Psoas muscle (tissue), 8 donors: ENCODE results near the gene SLC5A5. TPM values are rescaled to one million over a fixed set of nuclear protein-coding genes. Genes with fewer than 3 reads are reported as not detected.

Experiments used
- ATAC-seq, 4 donors: fragments of 200-7000 bp; cut with Tn5 transposase; one replicate each; pipeline ENCODE4 v1.9.1; 2020; ENCODE audit warnings: moderate library complexity in 3 of 4, mild to moderate bottlenecking in 2 of 4
- DNase-seq, 2 donors: peaks; one replicate each; pipeline ENCODE4 v3.0.0-alpha.2; 2020
- H3K27ac ChIP-seq: fragments of 200-600 bp; one replicate; pipeline ENCODE4 v1.8.0; 2022
- H3K27me3 ChIP-seq, 3 donors: fragments of 200-600 bp in 1 of 3; one replicate each; pipeline versions ENCODE4 v1.6.1 to v1.8.0; 2013 to 2022; ENCODE audit warnings: low read length in 2 of 3, mild to moderate bottlenecking in 2 of 3, moderate library complexity in 1 of 3; ENCODE audit not compliant: insufficient read depth in 3 of 3
- H3K36me3 ChIP-seq, 2 donors: fragments of 200-600 bp in 1 of 2; one replicate each; pipeline versions ENCODE4 v1.6.1 to v1.8.0; 2013 to 2022; ENCODE audit warnings: low read depth in 1 of 2, mild to moderate bottlenecking in 1 of 2, moderate library complexity in 1 of 2; ENCODE audit not compliant: insufficient read depth in 1 of 2
- H3K4me1 ChIP-seq: fragments of 200-600 bp; one replicate; pipeline ENCODE4 v1.8.0; 2022
- H3K4me3 ChIP-seq: fragments of 200-600 bp; one replicate; pipeline ENCODE4 v1.8.0; 2022; ENCODE audit warnings: mild to moderate bottlenecking
- H3K9me3 ChIP-seq: fragments of 200-600 bp; one replicate; pipeline ENCODE4 v1.8.0; 2022
- WGBS, 3 donors: extraction: QIAGEN DNeasy Blood & Tissue Kit; methylation state at CpG; one replicate each; pipeline versions ENCODE4 v1.1.6 to v1.1.7; 2013; 5-methylcytosine and 5-hydroxymethylcytosine counted together
- intact Hi-C, 2 donors: fragments of 100-400 bp; cut with DNase I; formaldehyde crosslinking; loops; one replicate each; pipeline versions ENCODE4 v1.11.0 to v1.14.2; 2022
- polyA plus RNA-seq, 3 donors: library from polyadenylated mRNA; stranded (reverse); fragments of 200-250 nt; gene quantifications; one replicate each; pipeline ENCODE4 v1.2.3, GENCODE V29; 2013
- total RNA-seq, 4 donors: library from RNA; stranded (reverse); fragmentation: NEBNext Ultra II Directional in 2 of 4; extraction: Animal tissue kit (Norgen Biotek cat#: 25700) in 2 of 4; gene quantifications; one replicate each; pipeline versions ENCODE4 v1.2.1 to v1.2.4, GENCODE V29; 2021 to 2023
- TF ChIP-seq, protein P1 (sequence below): fragments of 200-600 bp; IDR thresholded peaks from one replicate; pipeline ENCODE4 v1.8.0; 2022; ENCODE audit warnings: antibody characterized with exemption
- donor health status: healthy with polysubstance abuse.
- donor health status: DM: no; HTN: no; CAD: no; lungs with moderate emphysema.
- donor health status: Bipolar disorder and iron deficiency.
- donor health status: healthy.
- donor health status: DM: yes; HTN: yes; CAD: no.
- donor health status: DM: no; HTN: no; CAD: no.
- donor health status: DM: no; HTN: no; CAD: no.
- donor health status: DM: yes; HTN: yes; CAD: no.

SLC5A5 gene
- total and polyA plus RNA-seq, 7 donors, result not detected

DNA sequence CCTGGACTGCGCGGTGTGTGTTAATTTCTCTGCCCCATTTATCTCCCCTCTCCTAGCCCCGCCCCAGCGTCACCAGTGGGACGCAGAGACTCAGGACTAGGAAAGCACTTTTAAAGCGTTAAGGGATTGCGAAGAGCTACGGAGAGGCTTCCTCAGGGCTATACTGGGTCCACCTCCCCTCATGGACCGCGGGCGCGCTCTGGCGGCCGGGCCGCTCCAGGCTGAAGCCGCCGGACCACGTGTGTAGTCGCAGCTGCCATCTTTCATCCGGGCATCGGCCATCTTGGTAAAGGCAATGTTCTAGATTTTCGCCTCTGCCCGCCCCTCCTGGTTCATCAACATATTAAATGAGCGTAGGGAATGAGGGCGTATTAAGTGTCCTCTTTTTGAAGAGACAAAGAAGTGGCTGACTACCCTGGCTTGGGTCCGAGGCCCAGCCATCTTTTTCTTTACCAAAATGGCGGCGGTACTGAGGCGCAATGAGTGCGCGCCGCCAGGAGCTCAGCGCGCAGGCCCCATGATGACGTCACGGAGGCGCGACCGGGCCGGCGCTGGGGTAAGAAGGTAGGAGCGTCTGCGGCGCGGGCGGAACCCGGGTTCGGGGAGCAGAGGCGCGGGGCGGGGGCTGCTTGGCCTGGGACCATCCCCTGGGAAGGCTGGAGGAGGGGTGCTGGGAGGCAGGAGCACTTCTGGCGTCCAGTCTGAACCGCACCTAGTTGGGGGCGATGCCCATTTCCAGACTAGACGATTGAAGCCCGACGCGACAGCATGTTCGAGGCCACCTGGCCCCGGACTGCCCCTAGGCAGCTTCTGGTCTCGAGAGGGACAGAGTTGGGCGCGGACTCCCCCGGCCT, 61.0 kb downstream of the SLC5A5 start, which contains the start of gene CCDC124:
TSS of gene CCDC124 (plus strand) at position 531 of the 854 bp plus-strand sequence. CDS start 3,406 bp downstream, outside the sequence.
- intact Hi-C loops, result loop anchor here (1.0 to 2.0 kb wide), 3 partner anchors 64 to 74 kb away; partner anchors contain the start of gene RPL18A (in 2 of the 2)
- Histone ChIP-seq H3K36me3 (peaks cover 0 to 15% of the 10 kb centered on the region in 2 donors), H3K27me3 (no peaks in the 10 kb centered on the region), H3K27ac (peak within 1 kb of the TSS; percentile 88), H3K4me3 (peak within 1 kb of the TSS; percentile 81), H3K4me1 (peaks cover 12% of the 10 kb centered on the region), H3K9me3 (no peaks in the 10 kb centered on the region)
- ATAC-seq (peak; percentile 97 to 98 (median 97)), DNase-seq (peak; percentile 93 to 95)
- TF ChIP-seq, protein P1, sequence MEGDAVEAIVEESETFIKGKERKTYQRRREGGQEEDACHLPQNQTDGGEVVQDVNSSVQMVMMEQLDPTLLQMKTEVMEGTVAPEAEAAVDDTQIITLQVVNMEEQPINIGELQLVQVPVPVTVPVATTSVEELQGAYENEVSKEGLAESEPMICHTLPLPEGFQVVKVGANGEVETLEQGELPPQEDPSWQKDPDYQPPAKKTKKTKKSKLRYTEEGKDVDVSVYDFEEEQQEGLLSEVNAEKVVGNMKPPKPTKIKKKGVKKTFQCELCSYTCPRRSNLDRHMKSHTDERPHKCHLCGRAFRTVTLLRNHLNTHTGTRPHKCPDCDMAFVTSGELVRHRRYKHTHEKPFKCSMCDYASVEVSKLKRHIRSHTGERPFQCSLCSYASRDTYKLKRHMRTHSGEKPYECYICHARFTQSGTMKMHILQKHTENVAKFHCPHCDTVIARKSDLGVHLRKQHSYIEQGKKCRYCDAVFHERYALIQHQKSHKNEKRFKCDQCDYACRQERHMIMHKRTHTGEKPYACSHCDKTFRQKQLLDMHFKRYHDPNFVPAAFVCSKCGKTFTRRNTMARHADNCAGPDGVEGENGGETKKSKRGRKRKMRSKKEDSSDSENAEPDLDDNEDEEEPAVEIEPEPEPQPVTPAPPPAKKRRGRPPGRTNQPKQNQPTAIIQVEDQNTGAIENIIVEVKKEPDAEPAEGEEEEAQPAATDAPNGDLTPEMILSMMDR, result peak; percentile 86
- 0 to 1% (median 0%) methylated on average over 60 to 64 of the region's 64 CpGs for WGBS, 3 donors

DNA sequence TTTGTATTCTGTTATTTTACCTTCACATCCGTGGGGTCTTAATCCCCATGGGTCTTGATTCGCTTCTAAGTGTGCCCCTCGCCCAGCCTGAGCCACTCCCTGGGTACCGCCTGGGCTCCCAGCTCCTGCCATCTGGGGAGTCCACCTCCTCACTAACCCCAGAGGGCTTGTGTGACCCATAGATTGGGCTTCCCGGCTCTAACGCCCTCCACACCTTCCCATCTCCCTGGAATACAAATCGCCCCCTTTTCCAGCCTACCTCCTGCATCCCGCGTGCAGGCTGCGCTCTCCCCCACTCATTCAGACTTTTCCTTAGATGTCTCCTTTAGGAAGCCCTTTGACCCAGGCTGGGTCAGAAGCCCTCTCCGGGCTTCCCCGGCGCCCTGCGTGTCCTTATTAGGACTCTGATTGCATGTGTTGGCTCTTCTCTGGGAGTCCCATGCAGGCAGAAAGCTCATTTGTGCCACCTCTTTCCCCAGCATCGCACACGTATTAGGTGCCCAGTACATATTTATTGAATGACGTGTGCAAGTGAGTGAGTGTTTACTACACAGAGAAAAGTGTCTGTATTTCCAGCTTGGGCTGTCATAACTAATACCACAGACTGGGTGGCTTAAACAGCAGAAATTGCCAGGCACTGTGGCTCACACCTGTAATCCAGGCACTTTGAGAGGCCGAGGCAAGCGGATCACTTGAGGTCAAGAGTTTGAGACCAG, 61.8 kb downstream of the SLC5A5 start:
- no peak for DNase-seq
- H3K4me1 ChIP-seq, result peaks cover 12% of the 10 kb centered on the region
- H3K36me3 ChIP-seq, result peaks cover 0 to 23% of the 10 kb centered on the region in 2 donors
- ATAC-seq, result peak in 3 of 4 donors; percentile 41 to 50 (median 46)
- WGBS, 3 donors, result 13 to 18% (median 14%) methylated on average over 19 of the region's 19 CpGs
- H3K27me3 ChIP-seq, result no peaks in the 10 kb centered on the region
- H3K27ac ChIP-seq, result peak overlapping the region; percentile 88
- no peaks in the 10 kb centered on the region for H3K9me3 ChIP-seq
- TF ChIP-seq, protein P1, result no peak
- intact Hi-C loops, result loop anchor here (2.0 kb wide), 2 partner anchors 65 to 75 kb away; partner anchors contain the start of gene RPL18A (in 1 of the 2)
- H3K4me3 ChIP-seq, result peak overlapping the region; percentile 81

DNA sequence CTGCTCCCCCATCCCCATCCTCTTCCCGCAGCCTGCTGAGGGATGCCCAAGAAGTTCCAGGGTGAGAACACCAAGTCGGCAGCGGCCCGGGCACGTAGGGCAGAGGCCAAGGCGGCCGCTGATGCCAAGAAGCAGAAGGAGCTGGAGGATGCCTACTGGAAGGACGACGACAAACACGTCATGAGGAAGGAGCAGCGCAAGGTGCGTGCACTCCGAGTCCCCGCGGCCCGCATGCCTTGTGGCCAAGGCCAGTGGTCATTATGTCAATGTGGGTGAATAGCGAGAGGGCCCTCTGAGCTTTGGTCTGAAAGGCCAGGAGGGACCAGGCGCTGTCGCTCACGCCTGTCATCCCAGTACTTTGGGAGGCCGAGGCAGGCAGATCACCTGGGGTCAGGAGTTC, 64.6 kb downstream of the SLC5A5 start:
- intact Hi-C loops, result loop anchor here in 1 of 2 donors (5.0 kb wide), 1 partner anchor 121 kb away; no protein-coding TSS in a partner anchor

DNA sequence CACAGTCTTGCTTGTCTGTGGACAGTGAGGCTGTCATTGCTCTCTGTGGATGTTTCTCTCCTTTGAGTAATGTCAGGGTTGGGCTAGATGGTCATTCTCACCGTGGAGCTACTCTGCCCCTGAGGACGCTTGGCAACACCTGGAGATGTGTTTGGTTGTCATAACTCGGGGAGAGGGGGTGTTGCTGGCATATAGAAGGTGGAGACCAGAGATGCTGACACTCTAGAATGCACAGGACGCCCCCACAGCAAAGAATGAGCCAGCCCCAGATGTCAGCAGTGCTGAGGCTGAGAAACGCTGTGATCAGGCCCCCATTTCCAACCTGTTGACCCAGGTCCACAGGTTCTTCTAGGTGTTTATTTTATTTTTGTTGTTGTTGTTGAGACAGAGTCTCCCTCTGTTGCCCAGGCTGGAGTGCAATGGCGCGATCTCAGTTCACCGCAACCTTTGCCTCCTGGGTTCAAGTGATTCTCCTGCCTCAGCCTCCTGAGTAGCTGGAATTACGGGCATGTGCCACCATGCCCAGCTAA, 65.7 kb downstream of the SLC5A5 start:
- H3K36me3 ChIP-seq, result peaks cover 0 to 54% of the 10 kb centered on the region in 2 donors
- TF ChIP-seq, protein P1, result no peak

More for the DNA sequence above, 64.6 kb downstream of the SLC5A5 start:
- peaks cover 0 to 48% of the 10 kb centered on the region in 2 donors for H3K36me3 ChIP-seq
- H3K27ac ChIP-seq, result no peak overlapping the region
- H3K27me3 ChIP-seq, result no peaks in the 10 kb centered on the region
- no peak for DNase-seq
- H3K4me3 ChIP-seq, result no peak overlapping the region
- H3K4me1 ChIP-seq, result peaks cover 12% of the 10 kb centered on the region
- TF ChIP-seq, protein P1, result no peak
- no peaks in the 10 kb centered on the region for H3K9me3 ChIP-seq
- ATAC-seq, result no peak
- WGBS, 3 donors, result 88 to 92% (median 91%) methylated on average over 18 to 21 of the region's 21 CpGs

More for the DNA sequence above, 65.7 kb downstream of the SLC5A5 start:
- H3K4me3 ChIP-seq, result no peak overlapping the region
- ATAC-seq, result no peak
- no peaks in the 10 kb centered on the region for H3K27me3 ChIP-seq
- H3K9me3 ChIP-seq, result no peaks in the 10 kb centered on the region
- H3K27ac ChIP-seq, result no peak overlapping the region
- DNase-seq, result no peak
- 88% methylated on average over 9 of the region's 9 CpGs for WGBS, 3 donors
- intact Hi-C loops, result loop anchor here in 1 of 2 donors (5.0 kb wide), 1 partner anchor 120 kb away; no protein-coding TSS in a partner anchor
- H3K4me1 ChIP-seq, result peaks cover 12% of the 10 kb centered on the region
